SKM-1 treated with dmso at 0.1 percent for 144 hours (cell line): ENCODE results near the gene FHIT.
A peak's percentile ranks its signal among the peaks of the same experiment; 100 is the strongest.

Experiments
- DNase-seq: peaks from one replicate; lab custom pipeline; 2025; ENCODE audit not compliant: unreplicated experiment; lab: John Stamatoyannopoulos, UW

Gene FHIT

GRCh38 chr3:61251174-61251972 lies at the start of gene FHIT:
Gene FHIT, minus strand, starts transcription at chr3:61251452.
- peak; percentile 87 for DNase-seq

- DNase-seq = no peak
Measured at GRCh38 chr3:61300786-61301185, 49.5 kb upstream of the FHIT start.

GRCh38 chr3:61300006-61300380 lies 48.7 kb upstream of the FHIT start:
- no peak for DNase-seq

GRCh38 chr3:61299343-61300005 lies 48.2 kb upstream of the FHIT start:
- DNase-seq = no peak

GRCh38 chr3:61297821-61298220 lies 46.6 kb upstream of the FHIT start:
- DNase-seq = no peak

- DNase-seq = no peak
Measured at GRCh38 chr3:61288446-61288845, 37.2 kb upstream of the FHIT start.

GRCh38 chr3:61283876-61284275 lies 32.6 kb upstream of the FHIT start:
- no peak for DNase-seq

- DNase-seq = no peak
Measured at GRCh38 chr3:61278713-61279112, 27.5 kb upstream of the FHIT start.

GRCh38 chr3:61277411-61277810 lies 26.2 kb upstream of the FHIT start:
- DNase-seq = no peak

- DNase-seq = no peak
Measured at GRCh38 chr3:61269435-61269834, 18.2 kb upstream of the FHIT start.

- DNase-seq = peak; percentile 20
Measured at GRCh38 chr3:61268644-61269043, 17.4 kb upstream of the FHIT start.

- no peak for DNase-seq
Measured at GRCh38 chr3:61264281-61264680, 13.0 kb upstream of the FHIT start.

- DNase-seq = no peak
Measured at GRCh38 chr3:61257148-61257547, 5.9 kb upstream of the FHIT start.

- no peak for DNase-seq
Measured at GRCh38 chr3:61253756-61254155, 2.5 kb upstream of the FHIT start.

- no peak for DNase-seq
Measured at GRCh38 chr3:61252836-61253235, 1.6 kb upstream of the FHIT start.

- DNase-seq = peak; percentile 43
Measured at GRCh38 chr3:61250784-61251173, 473 bp downstream of the FHIT start.

- no peak for DNase-seq
Measured at GRCh38 chr3:61248496-61248895, 2.8 kb downstream of the FHIT start.

- DNase-seq = no peak
Measured at GRCh38 chr3:61247191-61247590, 4.1 kb downstream of the FHIT start.

- DNase-seq = no peak
Measured at GRCh38 chr3:61239871-61240270, 11.4 kb downstream of the FHIT start.

GRCh38 chr3:61237858-61238257 lies 13.4 kb downstream of the FHIT start:
- no peak for DNase-seq

- no peak for DNase-seq
Measured at GRCh38 chr3:61236556-61236955, 14.7 kb downstream of the FHIT start.

- DNase-seq = no peak
Measured at GRCh38 chr3:61233746-61234145, 17.5 kb downstream of the FHIT start.

GRCh38 chr3:61231693-61232092 lies 19.6 kb downstream of the FHIT start:
- no peak for DNase-seq
